ENCODE measurements around the gene VAV2. TPM values are rescaled to one million over a fixed set of nuclear protein-coding genes. Genes with fewer than 3 reads are reported as not detected.
"Not testable (repeated sequence)": the region's sequence is repeated elsewhere in the genome, so short reads cannot be mapped to it uniquely, and the experiment has no call there.

Gene VAV2
- total RNA-seq, 4 donors from 2014 or later: 10.3 to 20.1 (median 13.1) TPM

DNA sequence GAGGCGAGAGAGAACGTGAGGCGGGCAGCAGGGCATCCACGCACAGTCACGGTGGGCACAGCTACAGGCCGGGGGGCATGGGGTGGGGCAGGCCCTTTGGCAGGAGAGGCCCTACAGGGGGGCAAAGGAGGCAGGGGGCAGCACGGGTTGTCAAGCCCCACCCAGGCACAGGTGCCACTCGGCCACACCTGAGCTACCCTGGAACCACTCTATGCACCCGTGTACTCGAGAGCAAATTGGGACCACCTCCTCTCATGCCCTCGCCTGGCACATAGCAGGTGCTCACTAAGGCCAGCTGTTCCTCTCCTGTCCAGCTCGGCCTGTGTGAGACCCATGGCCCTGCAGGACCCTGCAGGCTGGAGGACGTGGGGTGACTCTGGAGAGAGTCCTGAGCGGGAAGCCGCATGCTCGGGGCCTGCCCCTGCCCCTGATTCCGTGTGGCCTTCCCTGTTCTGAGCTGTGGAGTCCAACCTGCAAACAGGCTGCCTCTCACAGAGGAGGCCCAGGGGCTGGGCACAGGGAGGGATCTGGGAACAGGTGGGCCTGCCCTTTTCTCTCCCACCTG lies 222.5 kb downstream of the VAV2 start:
- Histone ChIP-seq H3K4me3 (no peak overlapping the region), H3K27ac (no peak overlapping the region), H3K36me3 (peaks cover 0 to 97% (median 16%) of the 10 kb centered on the region in 3 donors), H3K4me1 (no peaks in the 10 kb centered on the region), H3K9me3 (peaks cover 0 to 44% (median 11%) of the 10 kb centered on the region in 4 donors), H3K27me3 (no peaks in the 10 kb centered on the region)
- TF ChIP-seq POLR2A (IDR thresholded peaks at IDR 0.05) (no peak), EP300 (IDR thresholded peaks at IDR 0.05) (no peak)
- TF ChIP-seq, protein P1, sequence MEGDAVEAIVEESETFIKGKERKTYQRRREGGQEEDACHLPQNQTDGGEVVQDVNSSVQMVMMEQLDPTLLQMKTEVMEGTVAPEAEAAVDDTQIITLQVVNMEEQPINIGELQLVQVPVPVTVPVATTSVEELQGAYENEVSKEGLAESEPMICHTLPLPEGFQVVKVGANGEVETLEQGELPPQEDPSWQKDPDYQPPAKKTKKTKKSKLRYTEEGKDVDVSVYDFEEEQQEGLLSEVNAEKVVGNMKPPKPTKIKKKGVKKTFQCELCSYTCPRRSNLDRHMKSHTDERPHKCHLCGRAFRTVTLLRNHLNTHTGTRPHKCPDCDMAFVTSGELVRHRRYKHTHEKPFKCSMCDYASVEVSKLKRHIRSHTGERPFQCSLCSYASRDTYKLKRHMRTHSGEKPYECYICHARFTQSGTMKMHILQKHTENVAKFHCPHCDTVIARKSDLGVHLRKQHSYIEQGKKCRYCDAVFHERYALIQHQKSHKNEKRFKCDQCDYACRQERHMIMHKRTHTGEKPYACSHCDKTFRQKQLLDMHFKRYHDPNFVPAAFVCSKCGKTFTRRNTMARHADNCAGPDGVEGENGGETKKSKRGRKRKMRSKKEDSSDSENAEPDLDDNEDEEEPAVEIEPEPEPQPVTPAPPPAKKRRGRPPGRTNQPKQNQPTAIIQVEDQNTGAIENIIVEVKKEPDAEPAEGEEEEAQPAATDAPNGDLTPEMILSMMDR (IDR thresholded peaks at IDR 0.05): no peak
- DNase-seq (ENCODE audit: low spot score in 2 of 2): no peak
- WGBS, 2 donors: 84 to 93% methylated on average over 11 to 17 of the region's 17 CpGs

DNA sequence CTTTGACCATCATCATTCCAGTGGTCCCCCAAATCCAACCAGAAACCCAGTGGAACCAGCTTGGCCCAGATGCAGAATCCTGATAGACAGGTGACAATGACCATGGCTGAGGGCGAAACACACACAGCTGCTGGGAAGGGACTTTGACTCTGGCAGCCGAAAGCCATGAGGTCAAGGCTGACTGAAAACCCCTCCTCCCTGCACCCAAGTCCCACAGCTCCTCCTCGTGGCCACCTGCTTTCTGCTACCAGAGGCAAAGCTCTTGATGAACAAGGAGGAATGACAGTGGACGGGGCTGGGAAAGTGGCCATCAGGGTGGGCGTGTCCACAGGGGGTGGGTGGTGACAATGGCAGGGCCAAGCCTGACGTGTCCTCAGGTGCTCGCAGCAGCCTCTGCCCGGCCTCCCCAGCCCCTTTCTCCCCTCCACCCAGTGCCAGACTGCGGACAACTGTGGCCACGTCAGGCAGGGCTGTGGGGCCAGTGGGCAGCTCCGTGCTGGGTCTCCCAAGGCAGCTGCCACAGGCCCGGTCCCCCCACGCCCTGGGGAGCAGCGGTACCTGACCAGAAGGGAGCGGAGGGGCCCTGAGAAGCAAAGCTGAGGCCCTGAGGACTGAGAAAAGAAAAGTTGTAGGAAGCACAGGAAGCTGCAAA lies 223.1 kb downstream of the VAV2 start:
- H3K36me3 ChIP-seq: peaks cover 0 to 97% (median 16%) of the 10 kb centered on the region in 3 donors

DNA sequence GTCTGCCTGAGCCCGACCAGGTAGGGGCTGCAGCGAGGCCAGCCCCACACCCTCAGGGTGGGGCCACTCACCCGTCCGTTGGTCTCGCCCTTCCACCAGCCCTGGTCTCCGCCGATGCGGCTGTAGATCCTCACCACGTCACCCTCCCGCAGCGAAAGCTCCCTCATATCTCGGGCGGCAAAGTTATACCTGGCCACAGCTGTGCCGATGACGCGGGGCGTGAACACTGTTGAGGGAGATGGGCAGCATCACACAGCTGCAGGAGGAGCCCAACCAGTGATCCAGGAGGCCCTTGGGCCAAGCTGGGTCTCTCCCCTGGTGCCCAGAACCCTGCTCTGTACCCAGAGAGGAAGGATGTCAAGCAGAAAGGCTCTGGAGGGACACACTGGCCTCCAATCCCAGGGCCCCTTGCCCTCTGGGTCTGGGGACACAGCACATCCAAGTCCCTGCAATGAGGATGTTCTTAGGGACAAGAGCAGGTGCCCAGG lies 223.7 kb downstream of the VAV2 start:
- no peak overlapping the region for H3K4me3 ChIP-seq
- no peaks in the 10 kb centered on the region for H3K4me1 ChIP-seq
- H3K9me3 ChIP-seq: peaks cover 0 to 35% (median 6%) of the 10 kb centered on the region in 4 donors
- DNase-seq (ENCODE audit: low spot score in 2 of 2): no peak
- TF ChIP-seq, protein P1 (IDR thresholded peaks at IDR 0.05): no peak
- TF ChIP-seq POLR2A (IDR thresholded peaks at IDR 0.05) (no peak), EP300 (IDR thresholded peaks at IDR 0.05) (no peak)
- peaks cover 0 to 97% (median 16%) of the 10 kb centered on the region in 3 donors for H3K36me3 ChIP-seq
- H3K27ac ChIP-seq: no peak overlapping the region
- no peaks in the 10 kb centered on the region for H3K27me3 ChIP-seq
- WGBS, 2 donors: 97 to 99% methylated on average over 15 to 17 of the region's 17 CpGs

More for the DNA sequence above, 223.1 kb downstream of the VAV2 start:
- no peak overlapping the region for H3K27ac ChIP-seq
- 86 to 87% methylated on average over 15 of the region's 15 CpGs for WGBS, 2 donors
- no peak for TF ChIP-seq POLR2A (IDR thresholded peaks at IDR 0.05)
- TF ChIP-seq EP300 (IDR thresholded peaks at IDR 0.05): no peak
- TF ChIP-seq, protein P1 (IDR thresholded peaks at IDR 0.05): no peak
- no peak overlapping the region for H3K4me3 ChIP-seq
- peaks cover 0 to 40% (median 8%) of the 10 kb centered on the region in 4 donors for H3K9me3 ChIP-seq
- no peak for DNase-seq (ENCODE audit: low spot score in 2 of 2)
- H3K27me3 ChIP-seq: no peaks in the 10 kb centered on the region
- H3K4me1 ChIP-seq: no peaks in the 10 kb centered on the region

DNA sequence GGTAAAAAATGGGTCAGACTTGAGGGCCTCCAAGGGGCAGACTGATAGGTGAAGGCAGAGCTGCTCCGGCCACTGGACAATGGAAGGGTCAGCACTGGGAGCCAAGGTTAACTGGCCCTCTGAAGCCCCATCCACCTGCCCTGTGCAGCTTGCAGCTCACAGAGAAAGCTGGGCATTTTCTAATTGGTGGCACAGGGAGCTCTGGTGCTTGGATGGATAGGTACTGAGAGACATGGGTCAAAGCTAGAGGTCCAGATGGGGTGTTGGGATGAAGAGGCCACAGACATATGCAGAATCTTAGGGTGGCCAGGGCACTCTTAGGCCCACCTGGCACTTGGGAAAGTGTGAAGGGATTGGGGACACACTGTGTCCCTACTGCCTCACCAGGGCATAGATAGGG lies 224.5 kb downstream of the VAV2 start:
- no peaks in the 10 kb centered on the region for H3K4me1 ChIP-seq
- WGBS, 2 donors: 88 to 100% methylated on average over 1 of the region's 1 CpG
- H3K27me3 ChIP-seq: no peaks in the 10 kb centered on the region
- DNase-seq (ENCODE audit: low spot score in 2 of 2): no peak
- H3K36me3 ChIP-seq: peaks cover 0 to 97% (median 16%) of the 10 kb centered on the region in 3 donors
- no peak overlapping the region for H3K4me3 ChIP-seq
- no peak overlapping the region for H3K27ac ChIP-seq
- no peak for TF ChIP-seq POLR2A (IDR thresholded peaks at IDR 0.05)
- TF ChIP-seq, protein P1 (IDR thresholded peaks at IDR 0.05): no peak
- TF ChIP-seq EP300 (IDR thresholded peaks at IDR 0.05): no peak
- peaks cover 0 to 35% (median 6%) of the 10 kb centered on the region in 4 donors for H3K9me3 ChIP-seq

DNA sequence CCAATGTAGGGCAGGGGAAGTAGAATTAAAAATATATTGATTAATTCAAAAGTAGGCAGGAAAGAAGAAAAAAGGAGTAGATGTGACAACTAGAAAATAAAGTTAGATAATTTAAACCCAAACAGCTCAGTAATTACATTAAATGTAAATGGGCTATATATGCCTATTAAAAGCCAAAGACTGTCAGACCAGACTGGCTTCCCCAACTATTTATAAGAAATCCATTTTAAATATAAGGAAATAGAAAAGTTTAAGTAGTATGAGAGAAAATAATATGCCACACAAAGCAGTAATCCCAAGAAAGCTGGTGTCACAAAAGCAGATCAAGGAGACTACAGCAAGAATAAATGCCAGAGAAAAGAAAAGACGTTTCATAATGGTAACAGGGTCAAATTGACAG lies 225.1 kb downstream of the VAV2 start:
- Histone ChIP-seq H3K9me3 (peaks cover 0 to 35% (median 6%) of the 10 kb centered on the region in 4 donors), H3K36me3 (peaks cover 0 to 94% (median 16%) of the 10 kb centered on the region in 3 donors), H3K4me3 (no peak overlapping the region), H3K27me3 (no peaks in the 10 kb centered on the region), H3K4me1 (no peaks in the 10 kb centered on the region), H3K27ac (no peak overlapping the region)
- TF ChIP-seq POLR2A (IDR thresholded peaks at IDR 0.05) (no peak), EP300 (IDR thresholded peaks at IDR 0.05) (no peak)
- TF ChIP-seq, protein P1 (IDR thresholded peaks at IDR 0.05): no peak
- WGBS, 2 donors: 90 to 100% methylated on average over 1 of the region's 1 CpG
- no peak for DNase-seq (ENCODE audit: low spot score in 2 of 2)

DNA sequence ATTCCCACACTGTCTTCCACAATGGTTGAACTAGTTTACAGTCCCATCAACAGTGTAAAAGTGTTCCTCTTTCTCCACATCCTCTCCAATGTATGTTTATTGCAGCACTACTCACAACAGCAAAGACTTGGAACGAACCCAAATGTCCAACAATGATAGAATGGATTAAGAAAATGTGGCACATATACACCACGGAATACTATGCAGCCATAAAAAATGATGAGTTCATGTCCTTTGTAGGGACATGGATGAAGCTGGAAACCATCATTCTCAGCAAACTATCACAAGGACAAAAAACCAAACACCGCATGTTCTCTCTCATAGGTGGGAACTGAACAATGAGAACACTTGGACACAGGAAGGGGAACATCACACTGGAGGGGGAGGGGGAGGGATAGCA lies 225.9 kb downstream of the VAV2 start:
- not testable (repeated sequence) for DNase-seq (ENCODE audit: low spot score in 2 of 2); H3K4me3 ChIP-seq; H3K27me3 ChIP-seq; H3K27ac ChIP-seq; H3K4me1 ChIP-seq
- peaks cover 0 to 92% (median 16%) of the 10 kb centered on the region in 3 donors for H3K36me3 ChIP-seq
- 97 to 98% methylated on average over 3 of the region's 3 CpGs for WGBS, 2 donors
- H3K9me3 ChIP-seq: peaks cover 0 to 35% (median 6%) of the 10 kb centered on the region in 4 donors

Data from tibial nerve (tissue), 4 donors.